Brain microvascular endothelial cell (primary cell): ENCODE data around the gene PCGF3.

ENCODE experiments used
- DNase-seq: peaks from one replicate; pipeline ENCODE4 v3.0.0-alpha.2; 2020
- H3K27ac ChIP-seq: fragments of 250-450 bp; sonication (Bioruptor Pico); 2 replicates; pipeline ENCODE4 v1.5.1; 2020; ENCODE audit warnings: mild to moderate bottlenecking, moderate library complexity
- H3K27me3 ChIP-seq: fragments of 250-450 bp; sonication (Bioruptor Pico); replicated peaks from 2 replicates; pipeline ENCODE4 v1.5.1; 2020; ENCODE audit warnings: mild to moderate bottlenecking
- H3K36me3 ChIP-seq: fragments of 250-450 bp; sonication (Bioruptor Pico); replicated peaks from 2 replicates; pipeline ENCODE4 v1.5.1; 2020; ENCODE audit warnings: mild to moderate bottlenecking
- H3K4me3 ChIP-seq: 2 replicates; pipeline ENCODE4 v1.5.1; 2011; ENCODE audit warnings: low read depth, mild to moderate bottlenecking, control low read depth, low read length, moderate library complexity
- in situ Hi-C: cut with HindIII; loops from 2 replicates; pipeline ENCODE4 v1.10.0; 2017; ENCODE audit warnings: low sequenced_read_pairs, low pct_ligation_motif_present
- TF ChIP-seq, protein P1 (sequence below): IDR thresholded peaks from 2 replicates; pipeline ENCODE4 v1.5.1; 2011; ENCODE audit warnings: low read depth, mild to moderate bottlenecking, moderate library complexity, low read length, control low read depth, inconsistent platforms; ENCODE audit errors: missing control alignments

The PCGF3 gene

DNA sequence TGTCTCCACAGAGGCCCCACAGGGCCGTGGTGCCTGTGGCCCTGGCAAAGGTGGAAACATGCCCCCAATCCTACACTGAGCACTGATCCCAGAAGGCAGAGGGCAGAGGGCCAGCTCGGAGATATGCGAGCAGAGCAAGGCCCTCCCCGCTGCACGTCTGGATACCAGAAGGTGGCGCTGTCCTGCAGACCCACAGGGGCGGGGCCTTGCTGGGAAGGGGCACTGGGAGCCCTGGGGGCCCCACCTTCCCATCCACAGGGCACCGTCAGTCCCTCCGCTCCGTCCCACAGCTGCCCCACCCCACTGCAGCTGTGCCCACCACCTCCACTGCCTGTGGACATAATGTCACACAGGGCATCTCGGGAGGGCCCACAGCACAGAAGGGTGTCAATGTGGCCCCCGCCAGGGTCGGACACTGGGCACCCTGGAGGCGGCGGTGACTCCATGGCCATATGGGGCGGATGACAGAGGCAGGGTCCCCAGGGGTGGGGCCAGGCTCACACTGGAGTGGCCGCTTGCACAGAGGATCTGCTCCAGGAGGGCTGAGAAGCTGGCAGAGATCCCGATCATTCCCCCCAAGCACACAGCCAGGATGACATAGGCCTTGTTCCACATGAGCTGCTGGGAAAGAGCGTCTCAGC, 21.5 kb upstream of the PCGF3 start:
- Histone ChIP-seq H3K4me3 (no peak overlapping the region), H3K36me3 (no peaks in the 10 kb centered on the region), H3K27me3 (no peaks in the 10 kb centered on the region), H3K27ac (no peak overlapping the region)
- TF ChIP-seq, protein P1, sequence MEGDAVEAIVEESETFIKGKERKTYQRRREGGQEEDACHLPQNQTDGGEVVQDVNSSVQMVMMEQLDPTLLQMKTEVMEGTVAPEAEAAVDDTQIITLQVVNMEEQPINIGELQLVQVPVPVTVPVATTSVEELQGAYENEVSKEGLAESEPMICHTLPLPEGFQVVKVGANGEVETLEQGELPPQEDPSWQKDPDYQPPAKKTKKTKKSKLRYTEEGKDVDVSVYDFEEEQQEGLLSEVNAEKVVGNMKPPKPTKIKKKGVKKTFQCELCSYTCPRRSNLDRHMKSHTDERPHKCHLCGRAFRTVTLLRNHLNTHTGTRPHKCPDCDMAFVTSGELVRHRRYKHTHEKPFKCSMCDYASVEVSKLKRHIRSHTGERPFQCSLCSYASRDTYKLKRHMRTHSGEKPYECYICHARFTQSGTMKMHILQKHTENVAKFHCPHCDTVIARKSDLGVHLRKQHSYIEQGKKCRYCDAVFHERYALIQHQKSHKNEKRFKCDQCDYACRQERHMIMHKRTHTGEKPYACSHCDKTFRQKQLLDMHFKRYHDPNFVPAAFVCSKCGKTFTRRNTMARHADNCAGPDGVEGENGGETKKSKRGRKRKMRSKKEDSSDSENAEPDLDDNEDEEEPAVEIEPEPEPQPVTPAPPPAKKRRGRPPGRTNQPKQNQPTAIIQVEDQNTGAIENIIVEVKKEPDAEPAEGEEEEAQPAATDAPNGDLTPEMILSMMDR = peak; percentile 91
- in situ Hi-C loops = no loop called here
- peak; percentile 47 for DNase-seq

DNA sequence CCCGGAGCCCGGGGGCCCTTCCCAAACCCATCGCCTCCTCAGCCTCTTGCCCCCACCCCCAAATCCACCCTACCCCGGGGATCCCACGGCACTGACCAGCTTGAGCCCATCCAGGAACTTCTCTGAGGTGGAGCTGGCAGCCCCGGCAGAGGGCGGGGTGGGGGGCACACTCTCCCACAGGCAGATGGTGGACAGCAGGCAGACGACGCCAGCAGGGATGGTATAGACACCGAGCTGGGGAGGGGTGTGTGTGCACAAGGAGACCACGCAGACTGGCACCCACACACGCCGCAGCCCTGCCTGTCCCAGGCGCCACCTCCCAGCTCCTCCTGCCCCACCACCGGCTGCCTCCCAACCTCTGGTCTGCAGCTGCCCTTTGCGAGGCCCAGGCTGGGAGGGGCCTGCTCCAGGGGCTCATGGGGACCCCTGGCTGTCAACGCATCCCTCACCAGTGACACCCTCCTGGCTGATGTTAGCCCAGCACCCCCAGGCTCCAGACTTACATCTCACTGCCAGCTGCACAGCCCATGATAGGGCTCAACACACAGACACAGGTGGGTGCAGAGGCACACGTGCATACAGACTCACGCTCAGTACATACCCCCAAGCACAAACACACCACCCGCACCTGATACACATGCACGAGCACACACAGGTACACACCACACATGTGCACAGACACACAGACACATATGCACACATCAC, 20.9 kb upstream of the PCGF3 start:
- DNase-seq = no peak
- H3K27ac ChIP-seq = no peak overlapping the region

DNA sequence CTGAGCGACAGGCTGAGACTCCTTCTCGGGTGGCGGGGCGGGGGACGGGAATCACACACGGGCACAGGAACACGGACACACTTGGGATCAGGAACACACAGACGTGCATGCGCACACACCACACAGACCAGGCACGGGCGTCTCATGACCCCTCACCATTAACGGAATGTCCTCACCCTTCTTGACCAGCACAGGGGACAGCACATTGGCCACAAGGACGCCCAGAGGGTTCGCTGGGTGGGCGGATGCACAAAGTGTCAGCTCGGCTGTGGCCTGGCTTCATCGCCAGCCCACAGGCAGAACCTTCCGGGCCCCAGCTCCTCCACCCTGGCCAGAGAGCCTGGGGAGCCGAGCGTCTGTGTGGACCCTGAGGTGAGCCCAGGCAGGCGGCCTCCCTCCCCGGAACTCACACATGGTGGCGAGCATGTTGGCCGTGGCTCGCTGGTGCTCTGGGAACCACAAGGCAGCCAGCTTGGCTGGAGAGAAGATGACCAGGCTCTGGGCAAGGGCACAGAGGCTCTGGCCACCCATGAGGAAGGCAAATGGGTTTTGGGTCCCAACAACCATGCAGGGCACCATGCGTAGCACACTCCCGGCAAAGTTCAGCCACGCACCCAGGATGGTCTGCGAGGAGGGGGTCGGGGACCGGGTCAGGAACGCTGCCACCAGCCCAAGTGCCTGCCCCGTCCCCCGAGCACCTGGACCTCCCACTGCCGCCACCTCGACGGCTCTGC, 19.8 kb upstream of the PCGF3 start:
- Histone ChIP-seq H3K27ac (no peak overlapping the region), H3K36me3 (no peaks in the 10 kb centered on the region), H3K27me3 (no peaks in the 10 kb centered on the region), H3K4me3 (no peak overlapping the region)
- no peak for DNase-seq
- in situ Hi-C loops = no loop called here
- TF ChIP-seq, protein P1 = no peak

More for the DNA sequence above, 20.9 kb upstream of the PCGF3 start:
- Histone ChIP-seq H3K27me3 (no peaks in the 10 kb centered on the region), H3K4me3 (no peak overlapping the region), H3K36me3 (no peaks in the 10 kb centered on the region)
- TF ChIP-seq, protein P1 = no peak
- in situ Hi-C loops = no loop called here

DNA sequence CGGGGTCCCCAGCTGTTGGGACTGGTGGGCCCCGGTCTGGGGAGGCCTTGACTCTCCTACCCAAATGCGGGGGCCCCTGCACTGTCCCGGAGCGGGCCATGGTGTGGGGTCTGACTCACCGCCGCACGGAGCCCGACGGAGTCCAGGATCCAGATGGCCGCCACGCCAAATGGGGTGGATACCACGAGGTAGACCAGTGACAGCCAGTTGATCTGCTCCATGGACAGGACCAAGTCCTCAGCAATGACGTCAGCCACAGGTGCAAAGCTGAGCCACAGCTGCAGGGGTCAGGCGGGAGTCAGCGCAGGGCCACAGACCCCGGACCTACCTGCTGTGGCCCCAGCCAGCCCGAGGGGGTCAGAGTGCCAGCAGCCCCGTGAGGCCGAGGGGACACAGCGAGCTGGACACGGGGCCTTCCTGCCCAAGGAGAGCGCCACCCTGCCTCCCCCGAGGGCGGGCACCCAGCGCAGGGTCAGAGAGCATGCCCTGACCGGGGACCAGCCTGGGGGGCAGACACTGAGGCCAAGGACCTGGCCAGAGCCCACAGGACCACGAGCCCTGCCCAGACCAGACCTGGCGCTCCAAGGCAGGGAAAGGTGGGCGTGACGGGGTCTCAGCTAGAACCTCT, 19.1 kb upstream of the PCGF3 start:
- in situ Hi-C loops = no loop called here
- Histone ChIP-seq H3K27me3 (no peaks in the 10 kb centered on the region), H3K27ac (peak overlapping the region; percentile 91), H3K4me3 (no peak overlapping the region), H3K36me3 (no peaks in the 10 kb centered on the region)
- TF ChIP-seq, protein P1 = no peak
- DNase-seq = no peak

DNA sequence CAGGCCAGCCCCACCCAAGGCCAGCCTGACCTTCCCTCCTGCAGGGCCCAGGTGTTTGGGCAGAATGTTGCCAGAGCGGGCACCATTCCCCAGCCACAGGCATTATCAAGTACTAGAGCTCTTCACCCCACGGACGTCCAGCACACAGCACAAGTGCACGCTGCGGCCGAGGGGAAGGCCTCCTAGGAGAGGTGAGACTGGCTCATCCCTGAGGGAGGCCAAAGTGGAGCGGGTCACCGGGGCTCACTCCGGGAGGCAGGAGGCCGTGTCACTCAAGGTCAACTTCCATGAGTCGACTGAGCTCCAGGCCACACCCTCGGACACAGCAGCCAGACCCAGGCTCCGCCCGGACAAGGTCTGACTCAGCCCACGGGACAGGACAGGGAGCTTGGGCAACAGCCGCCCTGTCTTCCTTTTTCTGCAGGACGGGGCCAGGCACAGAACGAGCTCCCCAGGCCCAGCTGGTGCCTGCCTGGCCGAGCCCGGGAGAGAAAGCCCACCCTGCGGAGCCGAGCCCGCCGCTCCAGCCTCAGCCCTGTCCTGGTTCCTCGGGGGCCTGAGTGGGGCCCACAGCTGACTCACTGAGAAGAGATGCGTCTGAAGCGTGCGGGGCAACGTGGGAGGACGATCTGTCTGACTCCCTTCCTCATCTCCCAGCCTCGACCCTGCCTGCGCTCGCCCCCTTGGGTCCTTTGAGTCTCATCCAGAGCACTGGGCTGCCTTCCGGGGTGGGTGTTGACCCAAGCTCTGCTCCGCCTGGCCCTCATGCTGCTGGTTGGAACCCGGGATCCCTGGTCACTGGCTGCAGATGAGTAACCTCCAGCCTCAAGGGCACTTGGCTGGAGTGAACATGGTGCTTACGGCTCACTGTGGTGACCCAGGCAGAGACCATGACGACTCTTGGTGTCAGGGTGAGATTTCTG, 18.3 kb upstream of the PCGF3 start:
- in situ Hi-C loops = no loop called here
- Histone ChIP-seq H3K27ac (peak overlapping the region; percentile 91), H3K27me3 (no peaks in the 10 kb centered on the region), H3K36me3 (no peaks in the 10 kb centered on the region), H3K4me3 (peak overlapping the region; percentile 22)
- TF ChIP-seq, protein P1 = no peak
- DNase-seq = peak; percentile 88
